ENCODE results near the gene EMX1.

Gene EMX1
- long read RNA-seq, donor 1, transcript EMX1-201 (3 exons, 2,188 nt) = minor isoform, 16 of 45 reads
- long read RNA-seq, donor 1, transcript EMX1-206 (1 exons, 2,900 nt) = major isoform, 21 of 45 reads
- long read RNA-seq, donor 1, transcript EMX1-204 (3 exons, 480 nt) = minor isoform, 5 of 45 reads
- long read RNA-seq, donor 1, partial matches to known transcripts = 0 of 45 reads
- long read RNA-seq, donor 1, other reads (novel, unspliced or antisense) = 0 of 45 reads
- long read RNA-seq, donor 2, transcript EMX1-206 (1 exons, 2,900 nt) = minor isoform, 10 of 25 reads
- long read RNA-seq, donor 2, transcript EMX1-201 (3 exons, 2,188 nt) = major isoform, 12 of 25 reads
- long read RNA-seq, donor 2, partial matches to known transcripts = 0 of 25 reads
- long read RNA-seq, donor 2, other reads (novel, unspliced or antisense) = 0 of 25 reads
- long read RNA-seq, donor 3, transcript EMX1-206 (1 exons, 2,900 nt) = minor isoform, 14 of 32 reads
- long read RNA-seq, donor 3, transcript EMX1-201 (3 exons, 2,188 nt) = major isoform, 16 of 32 reads
- long read RNA-seq, donor 3, partial matches to known transcripts = 0 of 32 reads
- long read RNA-seq, donor 3, other reads (novel, unspliced or antisense) = 0 of 32 reads
- long read RNA-seq, donor 4, transcript EMX1-206 (1 exons, 2,900 nt) = major isoform, 30 of 50 reads
- long read RNA-seq, donor 4, transcript EMX1-201 (3 exons, 2,188 nt) = minor isoform, 15 of 50 reads
- long read RNA-seq, donor 4, partial matches to known transcripts = 0 of 50 reads
- long read RNA-seq, donor 4, other reads (novel, unspliced or antisense) = 0 of 50 reads
- long read RNA-seq, donor 5, transcript EMX1-201 (3 exons, 2,188 nt) = major isoform, 24 of 49 reads
- long read RNA-seq, donor 5, transcript EMX1-206 (1 exons, 2,900 nt) = minor isoform, 16 of 49 reads
- long read RNA-seq, donor 5, partial matches to known transcripts = 0 of 49 reads
- long read RNA-seq, donor 5, other reads (novel, unspliced or antisense) = 0 of 49 reads
- long read RNA-seq, donor 6, transcript EMX1-204 (3 exons, 480 nt) = minor isoform, 5 of 74 reads
- long read RNA-seq, donor 6, transcript EMX1-203 (2 exons, 959 nt) = minor isoform, 5 of 74 reads
- long read RNA-seq, donor 6, transcript EMX1-206 (1 exons, 2,900 nt) = major isoform, 46 of 74 reads
- long read RNA-seq, donor 6, transcript EMX1-201 (3 exons, 2,188 nt) = minor isoform, 18 of 74 reads
- long read RNA-seq, donor 6, partial matches to known transcripts = 0 of 74 reads
- long read RNA-seq, donor 6, other reads (novel, unspliced or antisense) = 0 of 74 reads
- long read RNA-seq, donor 7, transcript EMX1-201 (3 exons, 2,188 nt) = minor isoform, 14 of 52 reads
- long read RNA-seq, donor 7, transcript EMX1-206 (1 exons, 2,900 nt) = major isoform, 34 of 52 reads
- long read RNA-seq, donor 7, partial matches to known transcripts = 0 of 52 reads
- long read RNA-seq, donor 7, other reads (novel, unspliced or antisense) = 0 of 52 reads
- long read RNA-seq, donor 8, transcript EMX1-201 (3 exons, 2,188 nt) = major isoform, 18 of 43 reads
- long read RNA-seq, donor 8, transcript EMX1-206 (1 exons, 2,900 nt) = minor isoform, 17 of 43 reads
- long read RNA-seq, donor 8, partial matches to known transcripts = 0 of 43 reads
- long read RNA-seq, donor 8, other reads (novel, unspliced or antisense) = 0 of 43 reads

DNA sequence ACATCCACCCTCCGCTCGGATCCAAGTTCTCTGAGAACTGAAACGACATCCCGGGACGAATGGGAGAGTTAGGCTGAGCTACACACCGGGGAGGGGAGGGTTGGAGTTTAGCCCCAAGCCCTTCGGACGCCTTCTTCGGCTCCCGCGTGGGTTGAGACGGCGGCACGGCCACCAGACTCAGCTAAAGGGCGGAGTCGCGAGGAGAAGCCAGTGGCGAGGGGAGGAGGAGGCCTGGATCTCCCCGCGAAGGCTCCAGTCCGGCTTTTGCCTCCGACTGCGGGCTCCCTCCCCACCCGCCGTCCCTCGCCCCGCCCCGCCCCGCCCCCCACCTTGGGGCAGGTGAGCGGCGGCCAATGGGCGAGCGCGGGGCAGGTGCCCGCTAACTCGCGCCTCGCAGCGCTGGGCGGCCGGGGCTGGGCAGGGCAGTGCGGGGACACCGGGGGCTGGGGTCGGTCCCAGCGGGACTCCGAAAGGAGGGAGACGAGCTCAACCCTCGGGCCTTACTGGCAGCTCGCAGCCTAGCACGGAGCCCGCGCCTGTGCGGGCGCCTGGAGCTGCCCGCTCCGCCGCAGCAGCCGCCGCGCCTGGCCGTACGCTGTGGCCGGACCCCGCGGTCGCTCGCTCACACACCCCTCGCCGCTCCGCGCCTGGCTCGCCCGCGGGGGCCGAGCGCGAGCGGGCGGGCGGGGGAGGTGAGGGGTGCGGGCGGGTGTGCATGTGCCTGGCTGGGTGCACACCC, at the start of gene EMX1:
Gene EMX1, plus strand, starts transcription at position 382 of the 739 bp plus-strand sequence. Its CDS starts 334 bp downstream, at position 716.
- DNase-seq = peak; percentile 86

DNA sequence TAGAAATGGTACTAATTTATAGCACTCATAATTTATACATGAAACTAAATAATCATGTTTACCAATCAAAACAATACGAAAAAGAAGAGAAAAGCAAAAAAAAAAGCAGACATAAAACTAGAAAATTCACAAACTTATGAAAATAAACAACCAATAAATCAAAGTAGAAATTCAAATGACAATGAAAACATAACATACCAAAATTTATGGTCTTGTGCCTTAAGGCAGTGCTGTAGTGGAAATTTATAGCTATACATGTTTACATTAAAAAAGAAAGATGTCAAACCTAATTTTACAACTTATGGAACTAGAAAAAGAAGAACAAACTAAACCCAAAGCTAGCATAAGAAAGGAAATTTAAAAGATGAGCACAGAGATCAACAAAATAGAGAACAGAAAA, 46.3 kb upstream of the EMX1 start:
- DNase-seq = no peak

DNA sequence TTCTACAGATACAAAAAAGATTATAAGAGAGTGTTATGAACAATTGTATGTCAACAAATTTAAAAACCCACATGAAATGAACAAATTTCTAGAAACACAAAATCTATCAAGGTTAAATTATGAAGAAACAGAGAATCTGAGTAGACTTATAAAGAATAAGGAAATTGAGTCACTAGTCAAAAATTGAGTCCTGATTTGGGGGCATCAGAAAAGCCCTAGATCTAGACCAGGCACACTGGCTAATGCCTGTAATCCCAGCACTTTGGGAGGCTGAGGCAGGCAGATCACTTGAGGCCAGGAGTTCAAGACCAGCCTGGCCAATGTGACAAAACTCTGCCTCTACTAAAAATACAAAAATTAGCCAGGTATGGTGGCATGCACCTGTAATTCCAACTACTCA, 45.4 kb upstream of the EMX1 start:
- DNase-seq = no peak

DNA sequence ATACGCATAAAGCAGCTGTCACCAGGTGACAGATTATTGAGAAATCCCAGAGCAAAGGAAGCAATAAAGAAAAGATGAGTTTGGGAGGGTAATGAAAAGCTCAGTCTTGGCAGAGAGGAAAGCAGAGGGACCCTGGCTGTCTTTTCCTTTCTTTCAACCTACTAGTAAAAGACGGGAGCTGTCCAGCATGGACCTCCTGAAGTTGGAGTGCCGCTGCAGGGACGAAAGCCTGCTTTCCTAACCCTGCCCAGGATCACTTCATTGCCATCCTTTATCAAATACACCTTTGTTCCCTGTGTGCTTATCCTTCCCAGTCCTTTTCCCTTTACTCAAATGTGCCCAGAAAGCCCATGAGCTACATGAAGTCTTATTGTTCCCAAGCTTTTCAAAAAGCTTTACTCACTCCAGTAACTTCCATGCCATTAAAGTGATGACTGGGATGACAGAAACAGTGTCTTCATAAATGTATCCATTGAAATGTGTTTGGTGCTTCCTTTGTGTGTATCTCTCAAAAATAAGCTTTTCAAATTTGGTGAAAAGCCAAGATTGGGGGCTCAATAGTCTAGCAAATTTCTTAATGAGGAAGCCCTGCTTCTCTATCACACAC, 33.9 kb upstream of the EMX1 start:
- peak; percentile 30 for DNase-seq

DNA sequence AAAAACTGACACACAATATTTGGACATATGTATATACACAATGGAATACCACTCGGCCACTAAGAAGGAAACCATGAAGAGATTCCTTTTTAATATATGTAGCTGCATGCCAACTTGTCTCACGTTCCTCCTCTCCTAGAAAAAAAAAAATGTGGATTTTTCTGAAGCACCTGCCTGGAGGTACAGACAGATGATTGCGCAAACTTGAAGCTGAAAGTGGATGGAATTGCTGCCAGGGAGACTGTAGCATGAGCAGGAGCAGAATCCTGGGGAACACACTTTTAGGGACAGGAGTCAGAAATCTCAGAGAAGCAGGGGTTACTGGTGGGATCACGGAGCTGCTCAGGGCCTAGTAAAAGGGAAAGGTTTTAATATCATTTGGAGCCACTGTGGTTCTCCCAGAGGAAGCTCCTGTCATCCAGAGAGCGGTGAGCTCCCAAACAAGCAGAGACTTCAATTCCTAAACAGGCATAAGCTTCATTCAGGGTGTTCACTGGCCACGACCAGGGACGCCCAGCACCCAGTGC, 30.8 kb upstream of the EMX1 start:
- no peak for DNase-seq

DNA sequence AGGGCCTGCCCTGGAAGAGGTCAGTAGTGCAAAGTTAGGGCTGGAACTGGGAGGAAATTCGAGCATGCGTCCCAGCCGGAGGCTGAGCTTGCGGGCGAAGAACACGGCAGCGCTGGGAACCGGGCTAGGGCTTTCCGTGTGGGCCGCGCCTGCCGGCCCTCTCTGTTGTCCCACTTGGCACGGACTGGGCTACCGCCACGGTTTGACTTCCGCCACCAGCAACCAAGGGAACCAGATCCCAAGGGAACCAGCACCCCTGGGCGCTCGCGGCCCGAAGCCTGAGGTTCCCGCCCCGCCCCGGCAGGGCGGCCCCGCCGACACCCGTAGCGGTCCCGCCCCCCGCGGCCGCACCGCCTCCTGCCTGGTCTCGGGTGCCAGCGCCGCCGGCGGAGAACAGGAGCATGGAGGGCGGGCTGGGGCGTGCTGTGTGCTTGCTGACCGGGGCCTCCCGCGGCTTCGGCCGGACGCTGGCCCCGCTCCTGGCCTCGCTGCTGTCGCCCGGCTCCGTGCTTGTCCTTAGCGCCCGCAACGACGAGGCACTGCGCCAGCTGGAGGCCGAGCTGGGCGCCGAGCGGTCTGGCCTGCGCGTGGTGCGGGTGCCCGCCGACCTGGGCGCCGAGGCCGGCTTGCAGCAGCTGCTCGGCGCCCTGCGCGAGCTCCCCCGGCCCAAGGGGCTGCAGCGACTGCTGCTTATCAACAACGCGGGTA, 30.1 kb upstream of the EMX1 start, which contains the start of gene SPR:
Gene SPR, plus strand, starts transcription at position 377 of the 708 bp plus-strand sequence. Its CDS starts 25 bp downstream, at position 402.
- DNase-seq = peak; percentile 85

DNA sequence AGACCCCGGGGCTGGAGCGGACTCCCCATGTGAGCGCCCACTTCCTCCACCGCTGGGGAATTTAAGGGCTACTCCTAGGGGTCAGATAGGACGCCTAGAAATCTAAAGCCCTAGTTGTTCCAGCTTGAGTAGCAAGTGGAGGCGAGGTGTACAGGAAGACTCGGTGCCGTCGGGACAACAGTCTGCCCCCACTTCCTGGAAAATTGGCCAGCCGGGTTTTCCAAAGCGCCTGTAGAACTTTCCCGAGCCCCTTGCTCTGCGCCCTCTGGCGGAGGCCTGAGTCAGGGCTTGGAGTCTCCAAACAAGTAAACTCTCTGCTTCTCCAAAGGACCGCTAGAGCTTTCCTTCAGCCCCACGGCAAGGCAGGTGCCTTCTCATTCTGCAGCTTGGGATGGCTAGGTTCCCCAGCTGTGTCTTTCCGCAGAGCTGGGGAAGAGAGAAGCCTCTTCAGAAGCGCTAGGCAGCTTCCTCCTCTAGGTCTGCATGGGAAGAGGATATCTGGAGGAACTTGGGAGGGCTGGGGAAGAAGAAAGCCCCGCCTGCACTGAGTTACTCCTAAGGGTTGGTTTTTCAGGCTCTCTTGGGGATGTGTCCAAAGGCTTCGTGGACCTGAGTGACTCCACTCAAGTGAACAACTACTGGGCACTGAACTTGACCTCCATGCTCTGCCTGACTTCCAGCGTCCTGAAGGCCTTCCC, 29.4 kb upstream of the EMX1 start:
- no peak for DNase-seq

DNA sequence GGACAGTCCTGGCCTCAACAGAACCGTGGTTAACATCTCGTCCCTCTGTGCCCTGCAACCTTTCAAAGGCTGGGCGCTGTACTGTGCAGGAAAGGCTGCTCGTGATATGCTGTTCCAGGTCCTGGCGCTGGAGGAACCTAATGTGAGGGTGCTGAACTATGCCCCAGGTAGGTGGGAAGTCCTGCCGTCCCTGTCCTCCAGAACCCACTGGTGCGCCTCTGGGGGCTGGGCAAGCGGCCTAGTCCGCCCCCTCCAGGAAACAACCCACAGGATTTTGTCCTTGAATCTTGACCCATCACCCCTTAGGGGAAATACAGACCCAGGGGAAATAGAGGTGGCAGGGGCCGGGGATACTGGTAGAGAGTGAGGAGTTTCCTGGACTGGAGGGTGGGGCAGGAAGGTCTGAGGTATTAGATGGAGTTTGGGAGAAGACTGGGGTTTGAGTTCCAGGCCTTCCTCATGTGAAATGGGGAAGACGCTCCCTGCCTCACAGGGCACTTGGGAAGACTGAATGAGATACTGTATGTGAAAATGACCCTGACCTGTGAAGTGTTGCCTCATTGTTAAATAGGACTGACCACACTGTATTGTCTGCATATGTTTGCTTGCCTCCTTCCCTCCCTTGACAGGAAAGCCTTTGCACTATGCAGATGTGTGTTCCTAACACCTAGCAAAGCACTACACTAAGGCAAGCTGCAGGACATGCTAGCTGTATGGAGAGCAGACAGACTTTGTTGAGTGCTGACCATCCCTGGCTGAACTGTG, 28.7 kb upstream of the EMX1 start:
- DNase-seq = no peak

DNA sequence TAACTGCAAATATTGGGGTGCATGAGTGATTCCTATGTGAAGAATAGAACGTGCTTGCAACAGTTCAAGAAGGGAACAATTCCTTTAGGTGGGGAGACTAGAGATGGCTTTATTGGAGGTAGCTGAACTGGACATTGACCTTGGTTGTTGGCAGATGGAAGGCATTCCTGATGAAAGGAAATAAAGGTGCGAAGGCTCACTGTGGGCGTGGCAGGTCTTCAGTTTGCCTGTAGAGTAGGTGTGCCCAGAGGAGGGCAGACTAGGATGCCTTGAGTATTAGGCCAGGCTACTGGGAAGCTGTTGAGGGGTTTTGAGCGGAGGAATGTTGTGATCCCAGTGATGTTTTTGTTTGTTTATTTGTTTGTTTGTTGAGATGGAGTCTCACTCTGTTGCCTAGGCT, 27.3 kb upstream of the EMX1 start:
- DNase-seq = no peak

DNA sequence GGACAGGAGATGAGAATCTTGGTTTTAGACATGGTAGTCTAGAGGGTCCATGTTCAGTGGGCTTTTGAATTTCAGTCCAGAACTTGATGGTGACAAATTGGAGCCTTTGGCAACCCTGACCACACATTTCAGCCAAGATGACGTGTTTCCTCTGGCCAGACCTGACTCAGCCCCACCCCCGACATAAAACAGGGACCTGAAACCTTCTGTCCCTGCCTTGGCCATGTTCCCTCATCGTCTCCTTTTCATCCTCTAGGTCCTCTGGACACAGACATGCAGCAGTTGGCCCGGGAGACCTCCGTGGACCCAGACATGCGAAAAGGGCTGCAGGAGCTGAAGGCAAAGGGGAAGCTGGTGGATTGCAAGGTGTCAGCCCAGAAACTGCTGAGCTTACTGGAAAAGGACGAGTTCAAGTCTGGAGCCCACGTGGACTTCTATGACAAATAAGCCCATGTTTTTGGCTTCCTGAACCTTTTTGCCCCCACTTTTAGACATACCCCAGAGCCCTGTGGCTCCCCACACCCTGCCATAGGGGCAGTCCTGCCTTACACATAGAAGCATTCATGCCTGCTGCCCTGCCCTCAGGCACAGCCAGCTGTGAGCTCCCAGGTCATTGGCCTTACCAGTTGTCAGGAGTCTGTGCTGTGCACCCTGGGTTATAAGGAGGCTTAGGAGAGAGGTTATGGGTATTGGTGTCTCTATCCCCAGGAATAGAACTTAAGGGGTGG, 26.1 kb upstream of the EMX1 start:
- no peak for DNase-seq

DNA sequence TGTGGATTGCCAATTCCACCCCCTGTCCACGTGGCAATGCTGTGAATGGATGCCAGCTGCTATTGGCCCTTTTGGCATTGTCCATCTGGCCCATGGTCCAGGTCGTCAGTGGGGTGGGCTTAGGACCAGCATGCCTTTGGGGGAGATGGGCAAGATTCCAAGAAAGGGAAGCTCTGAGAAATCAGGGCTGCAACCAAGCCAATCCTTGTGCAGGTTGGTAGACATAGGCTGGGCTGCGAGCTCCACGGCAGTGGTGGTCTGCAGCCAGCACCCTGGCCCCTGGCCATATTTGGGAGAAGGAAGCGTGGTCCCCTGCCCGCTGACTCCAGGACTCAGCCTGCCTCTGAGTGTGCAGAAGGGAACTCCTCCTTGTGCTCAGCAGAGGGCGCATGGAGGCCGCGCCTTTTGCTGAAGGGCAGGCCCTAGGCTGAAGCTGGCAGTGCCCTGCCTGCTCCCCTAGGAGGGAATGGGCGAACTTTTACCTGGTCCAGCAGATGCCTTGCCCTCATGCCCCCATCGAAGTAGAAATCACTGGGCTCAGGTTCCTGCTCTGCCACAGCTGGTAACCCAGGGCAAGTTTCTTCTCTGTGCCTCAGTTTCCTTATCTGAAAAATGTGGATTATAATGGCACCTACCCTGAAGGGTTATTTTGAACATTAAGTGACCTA, 24.7 kb upstream of the EMX1 start:
- peak; percentile 43 for DNase-seq

DNA sequence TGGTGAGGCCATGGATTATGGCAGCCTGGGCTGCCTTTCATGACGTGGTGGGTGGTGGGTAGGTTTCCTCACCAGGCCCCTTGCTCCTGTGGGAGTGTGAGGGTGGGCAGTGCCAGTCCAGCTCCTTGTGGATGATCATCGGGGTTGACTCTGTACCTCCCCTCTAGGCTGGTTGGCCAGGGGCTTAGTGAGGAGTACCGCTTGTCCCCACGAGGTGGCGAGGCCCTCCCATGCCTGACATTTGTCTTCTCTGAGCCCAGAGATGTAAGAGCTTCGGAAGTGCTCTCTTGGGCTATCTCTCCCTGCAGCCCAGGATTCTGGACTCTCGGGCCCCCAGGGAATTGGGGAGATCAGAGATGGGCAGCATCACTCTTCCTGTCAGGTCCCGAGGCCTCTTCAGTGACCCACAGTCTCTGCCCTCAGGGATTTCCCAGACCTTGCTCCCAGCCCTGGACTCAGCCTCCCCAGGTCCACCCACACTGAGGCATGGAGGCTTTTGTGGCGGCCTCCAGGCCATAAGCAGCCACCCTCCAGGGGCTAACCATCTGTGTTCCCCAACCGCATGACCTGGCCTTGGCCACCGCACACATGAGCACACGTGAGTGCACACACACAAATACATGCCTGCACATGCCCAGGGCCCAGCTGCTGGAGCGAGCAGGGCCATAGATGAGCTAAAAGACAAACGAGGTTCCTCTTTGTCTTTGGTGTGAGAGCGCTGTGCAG, 23.6 kb upstream of the EMX1 start:
- DNase-seq = peak; percentile 55

DNA sequence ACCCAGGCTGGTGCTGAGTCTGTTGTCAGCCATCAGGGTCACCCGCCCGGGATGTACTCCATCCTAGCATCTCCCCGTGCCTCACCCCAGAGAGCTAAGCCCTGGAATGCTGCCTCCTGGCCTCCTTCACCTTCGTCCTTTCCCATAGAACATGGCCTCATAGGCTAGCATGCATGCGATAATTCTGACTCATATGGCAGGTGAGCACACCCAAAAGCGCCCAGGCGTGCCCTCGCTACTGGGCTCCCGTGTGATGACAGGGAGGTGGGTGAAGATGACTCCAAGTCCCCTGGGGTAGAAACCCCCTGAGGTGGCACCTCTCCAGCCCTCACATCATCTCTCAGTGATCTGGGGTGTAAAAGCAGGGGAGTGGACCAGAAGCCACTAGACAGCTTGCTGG, 22.8 kb upstream of the EMX1 start:
- no peak for DNase-seq

DNA sequence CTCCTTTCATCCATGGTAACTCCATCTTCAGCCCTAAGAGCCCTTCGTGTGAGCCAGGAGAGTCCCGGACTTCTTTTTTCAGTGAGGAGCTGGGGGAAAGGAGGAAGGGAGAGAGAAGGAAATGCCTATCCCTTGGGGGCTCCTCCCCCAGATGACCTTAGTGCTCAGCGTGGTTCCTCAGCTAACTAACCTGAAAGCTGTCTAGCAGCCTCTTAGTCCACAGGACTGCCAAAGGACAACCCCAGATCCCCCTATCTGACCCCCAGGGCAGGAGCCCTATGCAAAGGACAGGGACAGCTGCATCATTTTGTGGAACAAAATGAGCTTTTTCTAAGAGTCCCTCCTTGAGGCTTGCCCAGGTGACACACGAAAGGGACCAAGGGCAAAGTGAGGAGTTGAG, 22.2 kb upstream of the EMX1 start:
- DNase-seq = no peak

DNA sequence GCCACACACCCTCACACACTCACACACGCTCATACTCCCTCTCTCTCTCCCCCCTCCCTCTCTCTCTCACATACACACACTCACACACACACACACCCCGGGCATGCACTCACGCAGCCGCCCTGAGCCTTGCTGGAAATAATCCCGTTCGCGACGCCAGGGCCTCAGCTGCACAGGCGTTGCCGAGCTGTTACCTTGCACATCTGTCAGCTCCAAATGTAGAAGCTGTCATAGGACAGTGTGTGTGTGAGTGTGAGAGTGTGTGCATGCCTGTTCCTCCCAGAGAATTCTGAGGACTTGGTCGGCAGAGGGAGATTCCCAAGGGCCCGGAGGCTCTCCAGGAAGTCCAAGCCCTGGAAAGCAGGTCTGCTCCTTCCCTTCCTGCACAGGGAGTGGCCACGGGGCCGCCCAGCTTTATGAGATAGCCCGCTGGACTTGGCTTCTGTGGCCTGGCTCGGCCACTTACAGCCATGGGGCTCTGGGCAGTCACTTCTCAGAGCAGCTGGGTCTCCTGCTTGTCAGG, 21.5 kb upstream of the EMX1 start:
- DNase-seq = peak; percentile 49

DNA sequence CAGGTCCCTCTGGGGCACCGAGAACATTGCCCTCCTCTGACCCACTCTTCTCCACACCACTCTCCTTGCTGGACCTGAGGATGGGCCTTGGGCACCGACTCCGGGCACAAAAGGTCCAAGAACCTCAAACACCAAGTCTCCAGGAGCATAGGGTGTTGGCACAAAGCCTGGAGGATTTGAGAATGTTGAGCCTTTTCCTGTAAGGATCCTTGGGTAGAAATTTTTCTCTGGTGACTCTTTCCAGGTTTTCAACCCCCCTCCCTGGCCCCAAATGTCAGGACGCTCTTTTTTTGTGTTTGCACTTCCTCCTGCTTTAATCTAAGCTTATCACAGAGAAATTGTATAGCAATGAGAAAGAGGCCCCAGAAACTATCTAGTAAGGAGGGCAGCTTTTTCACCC, 20.9 kb upstream of the EMX1 start:
- DNase-seq = no peak
